Right lung (tissue), 5 donors: ENCODE data around the gene MTERF4. TPM values are rescaled to one million over a fixed set of nuclear protein-coding genes. Genes with fewer than 3 reads are reported as not detected.

Source experiments
- DNase-seq, 2 donors: peaks; one replicate each; pipeline ENCODE4 v3.0.0-alpha.2; 2013
- polyA plus RNA-seq, 5 donors: library from polyadenylated mRNA; unstranded; fragments of 120-200 nt; gene quantifications; one replicate each; pipeline versions ENCODE4 v1.2.1 to v1.2.3, GENCODE V29; 2013; ENCODE audit warnings: inconsistent platforms in 1 of 5, low replicate concordance in 1 of 5; ENCODE audit not compliant: insufficient read length in 5 of 5, insufficient read depth in 1 of 5

The MTERF4 gene
- polyA plus RNA-seq, 5 donors: 75.2 to 105 (median 92.6) TPM

- no peak for DNase-seq
These were observed 34.1 kb upstream of the MTERF4 start for GRCh38 chr2:241136191-241136590.

GRCh38 chr2:241135737-241136136 lies 33.6 kb upstream of the MTERF4 start:
- DNase-seq: peak in 1 of 2 donors; percentile 24

GRCh38 chr2:241134711-241135110 lies 32.6 kb upstream of the MTERF4 start:
- DNase-seq: no peak

- DNase-seq: no peak
These were observed 31.3 kb upstream of the MTERF4 start for GRCh38 chr2:241133436-241133820.

- DNase-seq: no peak
These were observed 30.7 kb upstream of the MTERF4 start for GRCh38 chr2:241132538-241133435.

- no peak for DNase-seq
These were observed 29.4 kb upstream of the MTERF4 start for GRCh38 chr2:241131531-241131930.

- no peak for DNase-seq
These were observed 28.2 kb upstream of the MTERF4 start for GRCh38 chr2:241130316-241130715.

GRCh38 chr2:241129086-241129871 lies 27.2 kb upstream of the MTERF4 start:
- DNase-seq: peak in 1 of 2 donors; percentile 1

- no peak for DNase-seq
These were observed 26.2 kb upstream of the MTERF4 start for GRCh38 chr2:241128266-241128665.

GRCh38 chr2:241126771-241127202 lies 24.7 kb upstream of the MTERF4 start:
- no peak for DNase-seq

GRCh38 chr2:241126201-241126611 lies 24.1 kb upstream of the MTERF4 start:
- DNase-seq: no peak

- DNase-seq: no peak
These were observed 23.5 kb upstream of the MTERF4 start for GRCh38 chr2:241125626-241126025.

- no peak for DNase-seq
These were observed 21.9 kb upstream of the MTERF4 start for GRCh38 chr2:241123816-241124536.

GRCh38 chr2:241122376-241123002 lies 20.4 kb upstream of the MTERF4 start:
- DNase-seq: no peak

- DNase-seq: no peak
These were observed 18.9 kb upstream of the MTERF4 start for GRCh38 chr2:241121008-241121407.

- DNase-seq: no peak
These were observed 18.4 kb upstream of the MTERF4 start for GRCh38 chr2:241120440-241120839.

GRCh38 chr2:241118737-241119505 lies 16.8 kb upstream of the MTERF4 start:
- no peak for DNase-seq

GRCh38 chr2:241116606-241117560 lies 14.8 kb upstream of the MTERF4 start:
- DNase-seq: no peak

- DNase-seq: no peak
These were observed 13.3 kb upstream of the MTERF4 start for GRCh38 chr2:241115361-241115760.

GRCh38 chr2:241114836-241115235 lies 12.7 kb upstream of the MTERF4 start:
- no peak for DNase-seq
